IMR-90 (cell line): ENCODE data around the gene TSPAN32. TPM values are rescaled to one million over a fixed set of nuclear protein-coding genes. Genes with fewer than 3 reads are reported as not detected.

Experiments used
- ATAC-seq: fragments of 200-7000 bp; cut with Tn5 transposase; 2 replicates; pipeline ENCODE4 v1.9.1; 2020; ENCODE audit warnings: low read depth, mild to moderate bottlenecking, moderate library complexity
- BruUV-seq: library from RNA; stranded (reverse); fragments of 400-500 nt; replicated peaks from 2 replicates; lab custom pipeline; 2021; lab: Mats Ljungman, UMichigan
- CTCF ChIA-PET: fragments of 300-600 bp; formaldehyde crosslinking; extraction: SDS; loops from one replicate; lab custom pipeline; 2021; ENCODE audit warnings: antibody characterized with exemption; lab: Yijun Ruan, JAX
- POLR2A ChIA-PET: fragments of 300-600 bp; sonication (Branson Sonifier 250); formaldehyde crosslinking; loops from one replicate; lab custom pipeline; 2022; ENCODE audit warnings: antibody characterized with exemption; ENCODE audit not compliant: unreplicated experiment; lab: Charles Lee
- DNase-seq: peaks from one replicate; pipeline ENCODE4 v3.0.0; 2013
- H2AFZ ChIP-seq: replicated peaks from 2 replicates; pipeline ENCODE3; 2013; ENCODE audit warnings: low read length, mild to moderate bottlenecking; ENCODE audit not compliant: poor library complexity
- H2AK5ac ChIP-seq: 2 replicates; pipeline ENCODE4 v1.6.1; 2013; ENCODE audit warnings: low read depth, low read length, inconsistent platforms
- H2AK9ac ChIP-seq: replicated peaks from 2 replicates; pipeline ENCODE3; 2013; ENCODE audit warnings: mild to moderate bottlenecking, low read depth, low read length, moderate library complexity; ENCODE audit not compliant: poor library complexity
- H2BK120ac ChIP-seq: 2 replicates; pipeline ENCODE4 v1.6.1; 2013; ENCODE audit warnings: low read depth, low read length, inconsistent platforms
- H2BK15ac ChIP-seq: 3 replicates; pipeline ENCODE4 v1.6.1; 2013; ENCODE audit warnings: low read depth, low read length, inconsistent platforms
- H2BK20ac ChIP-seq: 2 replicates; pipeline ENCODE4 v1.6.1; 2013; ENCODE audit warnings: low read depth, mild to moderate bottlenecking, inconsistent platforms, low read length, moderate library complexity
- H2BK5ac ChIP-seq: 2 replicates; pipeline ENCODE4 v1.6.1; 2013; ENCODE audit warnings: mild to moderate bottlenecking, low read depth, low read length, inconsistent platforms; ENCODE audit not compliant: poor library complexity, severe bottlenecking
- H3K14ac ChIP-seq: replicated peaks from 2 replicates; pipeline ENCODE4 v1.6.1; 2013; ENCODE audit warnings: low read depth, low read length, inconsistent platforms
- H3K18ac ChIP-seq: 2 replicates; pipeline ENCODE4 v1.6.1; 2013; ENCODE audit warnings: low read depth, low read length, control low read depth
- H3K23ac ChIP-seq: 2 replicates; pipeline ENCODE4 v1.6.1; 2013; ENCODE audit warnings: low read depth, low read length, inconsistent platforms
- H3K27ac ChIP-seq: 2 replicates; pipeline ENCODE4 v1.5.1; 2013; ENCODE audit warnings: mild to moderate bottlenecking, control low read depth, low read length; ENCODE audit not compliant: insufficient read depth
- H3K27me3 ChIP-seq: 2 replicates; pipeline ENCODE4 v1.6.1; 2013; ENCODE audit warnings: low read length; ENCODE audit not compliant: control insufficient read depth, insufficient read depth
- H3K36me3 ChIP-seq: 2 replicates; pipeline ENCODE4 v1.6.1; 2013; ENCODE audit warnings: low read length, mixed read lengths; ENCODE audit not compliant: control insufficient read depth, insufficient read depth
- H3K4ac ChIP-seq: 2 replicates; pipeline ENCODE4 v1.6.1; 2013; ENCODE audit warnings: low read depth, low read length, inconsistent platforms
- H3K4me1 ChIP-seq: 2 replicates; pipeline ENCODE4 v1.6.1; 2013; ENCODE audit warnings: low read length, mixed read lengths; ENCODE audit not compliant: control insufficient read depth, insufficient read depth
- H3K4me2 ChIP-seq: 2 replicates; pipeline ENCODE4 v1.6.1; 2013; ENCODE audit warnings: low read depth, mild to moderate bottlenecking, control low read depth, low read length, moderate library complexity
- H3K4me3 ChIP-seq: 2 replicates; pipeline ENCODE4 v1.5.1; 2013; ENCODE audit warnings: low read depth, mild to moderate bottlenecking, control low read depth, low read length, moderate library complexity; ENCODE audit not compliant: insufficient read depth
- H3K56ac ChIP-seq: 2 replicates; pipeline ENCODE4 v1.6.1; 2013; ENCODE audit warnings: low read length, inconsistent platforms; ENCODE audit not compliant: insufficient read depth; ENCODE audit errors: extremely low read depth
- H3K79me1 ChIP-seq, 2 experiments: 2 replicates each; pipeline ENCODE4 v1.6.1; 2013; ENCODE audit warnings: low read length in 2 of 2, inconsistent platforms in 1 of 2, low read depth in 1 of 2
- H3K9ac ChIP-seq: 2 replicates; pipeline ENCODE4 v1.6.1; 2013; ENCODE audit warnings: low read depth, low read length, control low read depth
- H3K9me1 ChIP-seq: 2 replicates; pipeline ENCODE4 v1.6.1; 2013; ENCODE audit warnings: low read length, inconsistent platforms; ENCODE audit not compliant: insufficient read depth
- H3K9me3 ChIP-seq: 2 replicates; pipeline ENCODE4 v1.6.1; 2013; ENCODE audit warnings: low read length; ENCODE audit not compliant: control insufficient read depth, insufficient read depth
- H4K20me1 ChIP-seq: 2 replicates; pipeline ENCODE4 v1.6.1; 2013; ENCODE audit warnings: low read length, inconsistent platforms; ENCODE audit not compliant: insufficient read depth
- H4K5ac ChIP-seq: 2 replicates; pipeline ENCODE4 v1.6.1; 2013; ENCODE audit warnings: mild to moderate bottlenecking, low read depth, low read length, control low read depth
- H4K8ac ChIP-seq, 2 experiments: 2 replicates each; pipeline ENCODE4 v1.6.1; 2013; ENCODE audit warnings: low read depth in 2 of 2, low read length in 2 of 2, control low read depth in 1 of 2, inconsistent platforms in 1 of 2
- H4K91ac ChIP-seq: 2 replicates; pipeline ENCODE4 v1.6.1; 2013; ENCODE audit warnings: low read depth, low read length, inconsistent platforms; ENCODE audit not compliant: insufficient read depth
- BHLHE40 ChIP-seq: fragments of 150-350 bp; IDR thresholded peaks from 2 replicates; pipeline ENCODE4 v1.6.1; 2016; ENCODE audit warnings: mild to moderate bottlenecking, low read depth, low read length
- CEBPB ChIP-seq: IDR thresholded peaks from 2 replicates; pipeline ENCODE4 v1.6.1; 2012; ENCODE audit warnings: low read depth, low read length, improper control_type of control experiment
- CHD1 ChIP-seq: IDR thresholded peaks from 2 replicates; pipeline ENCODE4 v1.6.1; 2012; ENCODE audit warnings: low read depth, low read length, improper control_type of control experiment
- CTCF ChIP-seq: conservative IDR thresholded peaks from 2 replicates; pipeline ENCODE4 v1.5.1; 2012; ENCODE audit warnings: mild to moderate bottlenecking, low read depth, low read length, improper control_type of control experiment
- ELK1 ChIP-seq: fragments of 150-350 bp; IDR thresholded peaks from 2 replicates; pipeline ENCODE4 v1.6.1; 2016; ENCODE audit warnings: low read depth, mild to moderate bottlenecking, low read length, moderate library complexity, borderline replicate concordance
- FOS ChIP-seq: fragments of 150-350 bp; IDR thresholded peaks from 2 replicates; pipeline ENCODE4 v1.6.1; 2016; ENCODE audit warnings: low read depth, low read length
- MAFK ChIP-seq: IDR thresholded peaks from 2 replicates; pipeline ENCODE4 v1.6.1; 2012; ENCODE audit warnings: low read depth, low read length, improper control_type of control experiment
- MAZ ChIP-seq: IDR thresholded peaks from 2 replicates; pipeline ENCODE4 v1.6.1; 2012; ENCODE audit warnings: low read depth, mild to moderate bottlenecking, low read length, improper control_type of control experiment, moderate library complexity, borderline replicate concordance
- MXI1 ChIP-seq: IDR thresholded peaks from 2 replicates; pipeline ENCODE4 v1.6.1; 2012; ENCODE audit warnings: low read depth, mild to moderate bottlenecking, low read length, moderate library complexity, borderline replicate concordance
- NFE2L2 ChIP-seq: fragments of 150-350 bp; IDR thresholded peaks from 2 replicates; pipeline ENCODE4 v1.6.1; 2016; ENCODE audit warnings: low read depth, mild to moderate bottlenecking, low read length
- POLR2A ChIP-seq: IDR thresholded peaks from 2 replicates; pipeline ENCODE4 v1.6.1; 2012; ENCODE audit warnings: mild to moderate bottlenecking, low read depth, low read length
- RCOR1 ChIP-seq: IDR thresholded peaks from 2 replicates; pipeline ENCODE4 v1.6.1; 2012; ENCODE audit warnings: mild to moderate bottlenecking, low read length, improper control_type of control experiment; ENCODE audit not compliant: insufficient replicate concordance
- RFX5 ChIP-seq: IDR thresholded peaks from 2 replicates; pipeline ENCODE4 v1.8.0; 2012; ENCODE audit warnings: low read depth, mild to moderate bottlenecking, low read length, moderate library complexity
- SMC3 ChIP-seq: fragments of 150-350 bp; IDR thresholded peaks from 2 replicates; pipeline ENCODE4 v1.6.1; 2016; ENCODE audit warnings: low read depth, mild to moderate bottlenecking, antibody characterized with exemption, low read length, moderate library complexity
- USF2 ChIP-seq: fragments of 150-350 bp; IDR thresholded peaks from 2 replicates; pipeline ENCODE4 v1.6.1; 2017; ENCODE audit warnings: mild to moderate bottlenecking, antibody characterized with exemption, low read length, low read depth
- WGBS, 2 experiments: methylation state at CpG; one replicate each; pipeline versions ENCODE4 v1.1.5 to v1.1.7; 2013; ENCODE audit warnings: missing lambda C conversion rate in 2 of 2; ENCODE audit not compliant: insufficient read length in 1 of 2; ENCODE audit errors: extremely low coverage in 2 of 2; 5-methylcytosine and 5-hydroxymethylcytosine counted together
- dilution Hi-C: fragments of 300-500 bp; cut with HindIII; formaldehyde crosslinking; loops from one replicate; pipeline ENCODE4 v1.14.3; 2018; ENCODE audit warnings: low sequenced_read_pairs; ENCODE audit not compliant: unreplicated experiment
- in situ Hi-C: fragments of 300-500 bp; cut with MboI; formaldehyde crosslinking; loops from 3 replicates; pipeline ENCODE4 v1.14.3; 2019; ENCODE audit warnings: low sequenced_read_pairs, inconsistent platforms, mixed read lengths
- intact Hi-C: fragments of 100-400 bp; cut with micrococcal nuclease; formaldehyde crosslinking; loops from 2 replicates; pipeline ENCODE4 v1.10.0; 2022
- polyA plus RNA-seq, 3 experiments: library from polyadenylated mRNA; depleted of rRNA; stranded (reverse); fragments of >200 nt; gene quantifications; 2 replicates each; pipeline ENCODE4 v1.2.3, GENCODE V29; 2012; ENCODE audit warnings: low replicate concordance in 1 of 3
- total RNA-seq: library from RNA; depleted of rRNA; stranded (reverse); fragments of >200 nt; gene quantifications from 2 replicates; pipeline ENCODE4 v1.2.3, GENCODE V29; 2012

TSPAN32 gene
- total and polyA plus RNA-seq, 2 of the 4 experiments (the other 2 are of a cell fraction), result 0.07 TPM; not detected in 1

GRCh38 chr11:2345050-2345449 lies 43.2 kb downstream of the TSPAN32 start:
- in situ Hi-C loops (no loop called here), intact Hi-C loops (no loop called here), dilution Hi-C loops (no loop called here)
- H2BK15ac ChIP-seq, result no peak overlapping the region
- no peak overlapping the region for H3K4ac ChIP-seq
- ChIA-PET POLR2A (no interaction called here), CTCF (no interaction called here)
- DNase-seq (no peak), ATAC-seq (no peak)
- H4K8ac ChIP-seq, result no peak overlapping the region
- H3K4me3 ChIP-seq, result no peak overlapping the region
- no peaks in the 10 kb centered on the region for H3K79me1 ChIP-seq
- H3K9ac ChIP-seq, result no peak overlapping the region
- H3K4me2 ChIP-seq, result no peak overlapping the region
- H3K27ac ChIP-seq, result no peak overlapping the region
- H3K18ac ChIP-seq, result no peak overlapping the region
- no peaks in the 10 kb centered on the region for H3K9me1 ChIP-seq
- TF ChIP-seq CEBPB, result no peak
- no peak for TF ChIP-seq USF2
- no peak for TF ChIP-seq NFE2L2
- no peak for TF ChIP-seq RFX5
- no peak for TF ChIP-seq MAFK
- no peak for TF ChIP-seq BHLHE40
- TF ChIP-seq CHD1, result no peak
- TF ChIP-seq CTCF, result no peak
- TF ChIP-seq RCOR1, result no peak
- TF ChIP-seq ELK1, result no peak
- no peak for TF ChIP-seq POLR2A
- no peak for TF ChIP-seq FOS
- TF ChIP-seq MAZ, result no peak
- TF ChIP-seq MXI1, result no peak
- no peak for TF ChIP-seq SMC3
- H3K56ac ChIP-seq, result no peak overlapping the region
- no peak overlapping the region for H2BK5ac ChIP-seq
- no peak overlapping the region for H4K5ac ChIP-seq
- no peak overlapping the region for H3K23ac ChIP-seq
- no peak overlapping the region for H4K91ac ChIP-seq
- no peak overlapping the region for H2BK20ac ChIP-seq
- no TSS peak for BruUV-seq
- no CpG with 5 or more reads among the region's 2 CpGs for WGBS, 2 experiments
- peaks cover 14% of the 10 kb centered on the region for H3K9me3 ChIP-seq
- no peak overlapping the region for H2AK5ac ChIP-seq
- H3K36me3 ChIP-seq, result no peaks in the 10 kb centered on the region
- no peaks in the 10 kb centered on the region for H4K20me1 ChIP-seq
- H3K14ac ChIP-seq, result no peak overlapping the region
- H2BK120ac ChIP-seq, result no peak overlapping the region
- H2AFZ ChIP-seq, result no peak overlapping the region
- H3K4me1 ChIP-seq, result no peaks in the 10 kb centered on the region
- peaks cover 6% of the 10 kb centered on the region for H3K27me3 ChIP-seq
- no peak overlapping the region for H2AK9ac ChIP-seq
